K562 (cell line): Measurements from ENCODE around the gene FNDC11. TPM values are rescaled to one million over a fixed set of nuclear protein-coding genes. Genes with fewer than 3 reads are reported as not detected.
A peak's percentile ranks its signal among the peaks of the same experiment; 100 is the strongest.

ENCODE experiments used
- AFF1 ChIP-seq, 2 experiments: fragments of 450-650 bp; IDR thresholded peaks; 2 replicates each; pipeline ENCODE4 v1.6.1; 2018; ENCODE audit warnings: mild to moderate bottlenecking in 2 of 2, low read depth in 1 of 2; ENCODE audit not compliant: partially characterized antibody in 2 of 2
- ARID2 ChIP-seq: fragments of 450-650 bp; IDR thresholded peaks from 2 replicates; pipeline ENCODE4 v1.6.1; 2017; ENCODE audit warnings: antibody characterized with exemption, mild to moderate bottlenecking
- BDP1 ChIP-seq: IDR thresholded peaks from 3 replicates; pipeline ENCODE4 v1.6.1; 2011; ENCODE audit not compliant: insufficient read length, insufficient read depth
- ELF4 ChIP-seq: fragments of 450-650 bp; formaldehyde crosslinking; IDR thresholded peaks from 2 replicates; pipeline ENCODE4 v1.4.0; 2022; ENCODE audit warnings: missing genetic modification characterization
- FOXJ3 ChIP-seq: sonication (generic); formaldehyde crosslinking; IDR thresholded peaks from 2 replicates; pipeline ENCODE4 v1.4.0; 2020; ENCODE audit warnings: mild to moderate bottlenecking, missing genetic modification reagents
- FOXK2 ChIP-seq, 2 experiments: fragments of 450-650 bp; IDR thresholded peaks in 1 of 2; conservative IDR thresholded peaks in 1 of 2; 2 replicates each; pipeline ENCODE4 v1.6.1; 2016; ENCODE audit warnings: low read depth in 2 of 2, mild to moderate bottlenecking in 1 of 2
- GABPB1 ChIP-seq: sonication (generic); formaldehyde crosslinking; IDR thresholded peaks from 2 replicates; pipeline ENCODE4 v1.8.0; 2022; ENCODE audit warnings: mild to moderate bottlenecking, missing genetic modification reagents
- HDAC8 ChIP-seq: fragments of 450-650 bp; IDR thresholded peaks from 2 replicates; pipeline ENCODE4 v1.6.1; 2016; ENCODE audit warnings: mild to moderate bottlenecking, missing genetic modification characterization, moderate library complexity, missing compliant biosample characterization
- KDM1A ChIP-seq, 2 experiments: fragments of 450-650 bp; IDR thresholded peaks; 2 replicates each; pipeline ENCODE4 v1.6.1; 2016; ENCODE audit warnings: mild to moderate bottlenecking in 2 of 2
- MTA3 ChIP-seq: fragments of 450-650 bp; formaldehyde crosslinking; IDR thresholded peaks from 2 replicates; pipeline ENCODE4 v1.6.1; 2017; ENCODE audit warnings: mild to moderate bottlenecking, borderline replicate concordance
- MXD1 ChIP-seq: fragments of 250-450 bp; sonication (Bioruptor Pico); IDR thresholded peaks from 2 replicates; pipeline ENCODE4 v1.8.0; 2021; ENCODE audit warnings: borderline replicate concordance, mild to moderate bottlenecking, moderate library complexity; ENCODE audit not compliant: poor library complexity, severe bottlenecking
- PML ChIP-seq: IDR thresholded peaks from 2 replicates; pipeline ENCODE4 v1.6.1; 2012; ENCODE audit warnings: low read length, inconsistent platforms
- RBM39 ChIP-seq: fragments of 200-400 bp; formaldehyde crosslinking; optimal IDR thresholded peaks from 2 replicates; pipeline ENCODE3; 2018; ENCODE audit warnings: low read depth, low read length
- SLC30A9 ChIP-seq: fragments of 250-450 bp; sonication (Bioruptor Pico); IDR thresholded peaks from 2 replicates; pipeline ENCODE4 v1.8.0; 2022; ENCODE audit warnings: mild to moderate bottlenecking, moderate library complexity
- TAF7 ChIP-seq: fragments of 450-650 bp; IDR thresholded peaks from 2 replicates; pipeline ENCODE4 v1.6.1; 2016; ENCODE audit warnings: missing genetic modification characterization, missing compliant biosample characterization
- ZNF124 ChIP-seq: sonication (generic); formaldehyde crosslinking; IDR thresholded peaks from 2 replicates; pipeline ENCODE4 v1.8.1; 2022; ENCODE audit warnings: missing genetic modification reagents
- ZNF699 ChIP-seq: fragments of 250-450 bp; sonication (Bioruptor Pico); IDR thresholded peaks from 2 replicates; pipeline ENCODE4 v1.8.0; 2021; ENCODE audit warnings: mild to moderate bottlenecking, moderate library complexity; ENCODE audit not compliant: insufficient replicate concordance
- ZNF717 ChIP-seq: fragments of 250-450 bp; sonication (Bioruptor Pico); IDR thresholded peaks from 2 replicates; pipeline ENCODE4 v1.5.0; 2021
- ZNF778 ChIP-seq: fragments of 450-650 bp; formaldehyde crosslinking; IDR thresholded peaks from 2 replicates; pipeline ENCODE4 v1.4.0; 2020; ENCODE audit warnings: mild to moderate bottlenecking, moderate library complexity
- polyA plus RNA-seq, 8 experiments: library from polyadenylated mRNA; depleted of rRNA in 4 of 8; stranded (reverse) in 5 of 8; unstranded in 3 of 8; fragments of >200 nt; fragmentation: Nextera tagmentation in 2 of 8; fragmentation: Illumina TruSeq in 1 of 8; extraction: Ambion mirVana in 2 of 8; extraction: Trizol in 1 of 8; gene quantifications; 2 replicates each; pipeline versions ENCODE4 v1.2.1 to v1.2.3, GENCODE V29; 2011 to 2014; ENCODE audit warnings: inconsistent platforms in 1 of 8, missing spikeins in 1 of 8
- total RNA-seq, 7 experiments: library from RNA; depleted of rRNA in 6 of 7; stranded (reverse); fragments of >200 nt in 6 of 7; fragmentation: Illumina TruSeq in 2 of 7; extraction: Trizol in 2 of 7; gene quantifications; 2 replicates each; pipeline versions ENCODE4 v1.2.1 to v1.2.3, GENCODE V29; 2011 to 2021; ENCODE audit warnings: low replicate concordance in 1 of 7
- TF ChIP-seq, protein P1 (sequence below), 2 experiments: fragments of 450-650 bp in 1 of 2; sonication (generic) in 1 of 2; formaldehyde crosslinking; conservative IDR thresholded peaks; 2 replicates each; pipeline versions ENCODE4 v1.4.0 to v1.8.1; 2020 to 2022; ENCODE audit warnings: mild to moderate bottlenecking in 1 of 2, missing genetic modification reagents in 1 of 2
- TF ChIP-seq, protein P2 (sequence below): fragments of 250-450 bp; sonication (Bioruptor Pico); IDR thresholded peaks from 2 replicates; pipeline ENCODE4 v1.8.0; 2021; ENCODE audit warnings: moderate library complexity, mild to moderate bottlenecking, inconsistent platforms
- TF ChIP-seq, protein P3 (sequence below): fragments of 450-650 bp; conservative IDR thresholded peaks from 2 replicates; pipeline ENCODE4 v1.6.1; 2016; ENCODE audit warnings: missing genetic modification characterization, low read depth, mild to moderate bottlenecking, control low read depth, missing compliant biosample characterization

FNDC11 gene
- total and polyA plus RNA-seq, 9 of the 15 experiments (the other 6 are each of a cell fraction or from before 2014, with no cell fraction given) = 0.08 to 2.3 (median 0.64) TPM; not detected in 2

- TF ChIP-seq AFF1 (IDR thresholded peaks at IDR 0.05; ENCODE audit: low read depth in 1 of 2, partially characterized antibody in 2 of 2) (no peak), PML (no peak), ZNF699 (CRISPR knock-in tag) (no peak), MTA3 (peak; percentile 18; the same call in 1 of the 2 replicates), ZNF717 (CRISPR knock-in tag) (no peak), TAF7 (tag) (no peak), MXD1 (CRISPR knock-in tag) (no peak), RBM39 (no peak), ZNF124 (no peak), BDP1 (no peak), KDM1A (IDR thresholded peaks at IDR 0.05) (no peak), ELF4 (CRISPR knock-in tag) (no peak), FOXK2 (conservative IDR thresholded peaks at IDR 0.05 in 1 of 2, IDR thresholded peaks at IDR 0.05 in 1 of 2; ENCODE audit: low read depth in 2 of 2) (peak; percentile 46 to 66; a peak in 3 of 4 replicates), ZNF778 (CRISPR knock-in tag) (no peak), SLC30A9 (no peak), GABPB1 (CRISPR knock-in tag) (no peak; the same call in 1 of the 2 replicates), ARID2 (no peak), HDAC8 (tag) (no peak), FOXJ3 (CRISPR knock-in tag) (no peak)
- TF ChIP-seq, protein P1, sequence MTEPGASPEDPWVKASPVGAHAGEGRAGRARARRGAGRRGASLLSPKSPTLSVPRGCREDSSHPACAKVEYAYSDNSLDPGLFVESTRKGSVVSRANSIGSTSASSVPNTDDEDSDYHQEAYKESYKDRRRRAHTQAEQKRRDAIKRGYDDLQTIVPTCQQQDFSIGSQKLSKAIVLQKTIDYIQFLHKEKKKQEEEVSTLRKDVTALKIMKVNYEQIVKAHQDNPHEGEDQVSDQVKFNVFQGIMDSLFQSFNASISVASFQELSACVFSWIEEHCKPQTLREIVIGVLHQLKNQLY (CRISPR knock-in tag; conservative IDR thresholded peaks at IDR 0.05) = no peak
- TF ChIP-seq, protein P2, sequence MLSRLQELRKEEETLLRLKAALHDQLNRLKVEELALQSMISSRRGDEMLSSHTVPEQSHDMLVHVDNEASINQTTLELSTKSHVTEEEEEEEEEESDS (CRISPR knock-in tag) = no peak
- TF ChIP-seq, protein P3, sequence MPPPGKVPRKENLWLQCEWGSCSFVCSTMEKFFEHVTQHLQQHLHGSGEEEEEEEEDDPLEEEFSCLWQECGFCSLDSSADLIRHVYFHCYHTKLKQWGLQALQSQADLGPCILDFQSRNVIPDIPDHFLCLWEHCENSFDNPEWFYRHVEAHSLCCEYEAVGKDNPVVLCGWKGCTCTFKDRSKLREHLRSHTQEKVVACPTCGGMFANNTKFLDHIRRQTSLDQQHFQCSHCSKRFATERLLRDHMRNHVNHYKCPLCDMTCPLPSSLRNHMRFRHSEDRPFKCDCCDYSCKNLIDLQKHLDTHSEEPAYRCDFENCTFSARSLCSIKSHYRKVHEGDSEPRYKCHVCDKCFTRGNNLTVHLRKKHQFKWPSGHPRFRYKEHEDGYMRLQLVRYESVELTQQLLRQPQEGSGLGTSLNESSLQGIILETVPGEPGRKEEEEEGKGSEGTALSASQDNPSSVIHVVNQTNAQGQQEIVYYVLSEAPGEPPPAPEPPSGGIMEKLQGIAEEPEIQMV (tag) = no peak
Measured at GRCh38 chr20:63520934-63521601, 32.9 kb upstream of the FNDC11 start (continued).
